Adrenal gland (tissue), 5 donors: Measurements from ENCODE around the gene ZNHIT3.

Source experiments
- POLR2A ChIP-seq, 2 donors: fragments of 450-650 bp; IDR thresholded peaks; one replicate each; pipeline ENCODE4 v1.6.1; 2017; ENCODE audit warnings: antibody characterized with exemption in 2 of 2, mild to moderate bottlenecking in 2 of 2, moderate library complexity in 1 of 2
- TF ChIP-seq, protein P1 (sequence below), 6 experiments: fragments of 450-650 bp in 4 of 6; fragments of 200-600 bp in 2 of 6; sonication (generic) in 1 of 6; IDR thresholded peaks; 1 replicate in 5 of 6; 2 replicates in 1 of 6; pipeline versions ENCODE4 v1.5.1 to v1.8.0; 2016 to 2021; ENCODE audit warnings: antibody characterized with exemption in 6 of 6, mild to moderate bottlenecking in 2 of 6, moderate library complexity in 1 of 6
- donor health status: DM: no; HTN: no; CAD: no.

DNA sequence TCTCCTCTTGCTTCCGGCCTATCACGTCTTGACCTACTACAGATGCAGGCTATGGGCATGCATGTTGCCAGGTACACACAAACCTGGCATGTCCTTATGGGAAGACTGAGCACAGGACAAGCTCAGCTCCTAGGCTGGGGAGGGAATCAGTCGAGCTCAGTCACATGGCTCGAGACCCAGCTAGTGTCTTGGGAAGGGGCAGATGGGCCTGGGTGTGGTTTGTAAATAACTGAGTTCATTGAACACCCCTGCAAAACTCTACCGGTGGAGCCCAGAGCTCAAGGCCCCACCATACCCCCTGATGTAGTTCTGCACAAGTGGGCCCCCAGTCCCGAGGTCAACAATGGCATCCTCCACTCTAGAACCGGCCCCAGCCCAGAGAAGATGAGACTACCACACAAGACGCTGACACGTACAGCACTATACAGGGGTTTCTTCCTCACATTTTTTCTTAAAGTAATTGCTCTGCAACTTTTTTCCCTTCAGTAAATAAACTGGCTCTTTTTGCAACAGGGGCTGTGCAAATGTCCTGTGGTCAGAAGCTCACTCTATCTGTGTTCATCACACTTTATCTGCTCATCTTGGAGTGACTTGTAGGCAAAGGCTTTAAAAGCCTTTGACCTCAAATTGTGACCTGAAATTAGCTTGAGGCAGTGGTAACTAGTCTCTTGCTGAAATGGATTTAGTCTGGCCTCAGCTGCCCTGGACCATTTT is 22.9 kb downstream of the ZNHIT3 start:
- TF ChIP-seq, protein P1, sequence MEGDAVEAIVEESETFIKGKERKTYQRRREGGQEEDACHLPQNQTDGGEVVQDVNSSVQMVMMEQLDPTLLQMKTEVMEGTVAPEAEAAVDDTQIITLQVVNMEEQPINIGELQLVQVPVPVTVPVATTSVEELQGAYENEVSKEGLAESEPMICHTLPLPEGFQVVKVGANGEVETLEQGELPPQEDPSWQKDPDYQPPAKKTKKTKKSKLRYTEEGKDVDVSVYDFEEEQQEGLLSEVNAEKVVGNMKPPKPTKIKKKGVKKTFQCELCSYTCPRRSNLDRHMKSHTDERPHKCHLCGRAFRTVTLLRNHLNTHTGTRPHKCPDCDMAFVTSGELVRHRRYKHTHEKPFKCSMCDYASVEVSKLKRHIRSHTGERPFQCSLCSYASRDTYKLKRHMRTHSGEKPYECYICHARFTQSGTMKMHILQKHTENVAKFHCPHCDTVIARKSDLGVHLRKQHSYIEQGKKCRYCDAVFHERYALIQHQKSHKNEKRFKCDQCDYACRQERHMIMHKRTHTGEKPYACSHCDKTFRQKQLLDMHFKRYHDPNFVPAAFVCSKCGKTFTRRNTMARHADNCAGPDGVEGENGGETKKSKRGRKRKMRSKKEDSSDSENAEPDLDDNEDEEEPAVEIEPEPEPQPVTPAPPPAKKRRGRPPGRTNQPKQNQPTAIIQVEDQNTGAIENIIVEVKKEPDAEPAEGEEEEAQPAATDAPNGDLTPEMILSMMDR (IDR thresholded peaks at IDR 0.05), result no peak
- TF ChIP-seq POLR2A (IDR thresholded peaks at IDR 0.05), result no peak
